Cardiac muscle cell (in vitro differentiated cells and primary cell): ENCODE data around the gene ITIH4. TPM values are rescaled to one million over a fixed set of nuclear protein-coding genes. Genes with fewer than 3 reads are reported as not detected.

ENCODE experiments used
- DNase-seq, 2 donors: peaks; one replicate each; pipeline versions ENCODE4 v3.0.0 to v3.0.0-alpha.2; 2010 to 2017; ENCODE audit warnings: low read depth in 1 of 2, low spot score in 1 of 2
- H3K27ac ChIP-seq: fragments of 200-600 bp; sonication (generic); 2 replicates; pipeline ENCODE4 v1.5.1; 2016
- H3K27me3 ChIP-seq: fragments of 200-600 bp; sonication (generic); 2 replicates; pipeline ENCODE4 v1.6.0; 2016; ENCODE audit warnings: control low read depth
- H3K36me3 ChIP-seq: fragments of 200-600 bp; sonication (generic); 2 replicates; pipeline ENCODE4 v1.5.1; 2016; ENCODE audit warnings: control low read depth
- H3K4me1 ChIP-seq: fragments of 200-600 bp; sonication (generic); 2 replicates; pipeline ENCODE4 v1.8.1; 2017; ENCODE audit warnings: low read depth, mild to moderate bottlenecking, mixed run types
- H3K4me3 ChIP-seq: fragments of 200-600 bp; sonication (generic); 2 replicates; pipeline ENCODE4 v1.5.1; 2016; ENCODE audit warnings: mild to moderate bottlenecking
- H3K9me3 ChIP-seq: fragments of 200-600 bp; sonication (generic); 2 replicates; pipeline ENCODE4 v1.5.1; 2017; ENCODE audit warnings: low read depth, mild to moderate bottlenecking, control low read depth
- polyA plus RNA-seq: library from polyadenylated mRNA; unstranded; fragments of >200 nt; fragmentation: Nextera tagmentation; extraction: Ambion mirVana; gene quantifications from 2 replicates; pipeline ENCODE4 v1.2.1, GENCODE V29; 2016
- total RNA-seq: library from RNA; depleted of rRNA; stranded (reverse); fragments of >200 nt; gene quantifications from 2 replicates; pipeline ENCODE4 v1.2.3, GENCODE V29; 2016
- TF ChIP-seq, protein P1 (sequence below): IDR thresholded peaks from 2 replicates; pipeline ENCODE4 v1.5.1; 2012; ENCODE audit warnings: low read depth, mild to moderate bottlenecking, low read length

Gene ITIH4
- total and polyA plus RNA-seq, 2 experiments from 2014 or later, result 2.0 to 2.9 TPM

DNA sequence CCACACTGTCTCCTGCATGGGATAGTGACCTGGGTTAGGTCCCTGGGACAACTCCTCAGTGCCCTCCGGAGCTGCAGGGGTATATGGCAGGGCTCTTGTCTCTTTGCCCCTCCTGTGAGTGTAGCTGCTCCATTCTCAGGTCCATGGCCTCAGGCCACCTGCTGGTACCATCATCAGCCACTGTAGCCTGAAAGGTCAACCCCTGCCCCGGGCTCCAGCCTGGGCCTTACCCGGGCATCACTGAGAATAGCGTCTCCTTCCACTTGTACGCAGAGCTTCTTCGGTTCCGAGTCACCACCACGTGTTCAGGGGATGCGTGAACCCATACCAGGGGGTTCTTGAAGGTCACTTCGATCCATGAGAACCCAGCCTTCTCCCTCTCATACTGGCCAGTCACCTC lies 13.8 kb downstream of the ITIH4 start:
- H3K9me3 ChIP-seq, result no peaks in the 10 kb centered on the region
- no peaks in the 10 kb centered on the region for H3K36me3 ChIP-seq
- TF ChIP-seq, protein P1, sequence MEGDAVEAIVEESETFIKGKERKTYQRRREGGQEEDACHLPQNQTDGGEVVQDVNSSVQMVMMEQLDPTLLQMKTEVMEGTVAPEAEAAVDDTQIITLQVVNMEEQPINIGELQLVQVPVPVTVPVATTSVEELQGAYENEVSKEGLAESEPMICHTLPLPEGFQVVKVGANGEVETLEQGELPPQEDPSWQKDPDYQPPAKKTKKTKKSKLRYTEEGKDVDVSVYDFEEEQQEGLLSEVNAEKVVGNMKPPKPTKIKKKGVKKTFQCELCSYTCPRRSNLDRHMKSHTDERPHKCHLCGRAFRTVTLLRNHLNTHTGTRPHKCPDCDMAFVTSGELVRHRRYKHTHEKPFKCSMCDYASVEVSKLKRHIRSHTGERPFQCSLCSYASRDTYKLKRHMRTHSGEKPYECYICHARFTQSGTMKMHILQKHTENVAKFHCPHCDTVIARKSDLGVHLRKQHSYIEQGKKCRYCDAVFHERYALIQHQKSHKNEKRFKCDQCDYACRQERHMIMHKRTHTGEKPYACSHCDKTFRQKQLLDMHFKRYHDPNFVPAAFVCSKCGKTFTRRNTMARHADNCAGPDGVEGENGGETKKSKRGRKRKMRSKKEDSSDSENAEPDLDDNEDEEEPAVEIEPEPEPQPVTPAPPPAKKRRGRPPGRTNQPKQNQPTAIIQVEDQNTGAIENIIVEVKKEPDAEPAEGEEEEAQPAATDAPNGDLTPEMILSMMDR, result no peak
- no peak for DNase-seq
- no peak overlapping the region for H3K27ac ChIP-seq
- no peaks in the 10 kb centered on the region for H3K27me3 ChIP-seq
- H3K4me3 ChIP-seq, result no peak overlapping the region
- H3K4me1 ChIP-seq, result peaks cover 5% of the 10 kb centered on the region

DNA sequence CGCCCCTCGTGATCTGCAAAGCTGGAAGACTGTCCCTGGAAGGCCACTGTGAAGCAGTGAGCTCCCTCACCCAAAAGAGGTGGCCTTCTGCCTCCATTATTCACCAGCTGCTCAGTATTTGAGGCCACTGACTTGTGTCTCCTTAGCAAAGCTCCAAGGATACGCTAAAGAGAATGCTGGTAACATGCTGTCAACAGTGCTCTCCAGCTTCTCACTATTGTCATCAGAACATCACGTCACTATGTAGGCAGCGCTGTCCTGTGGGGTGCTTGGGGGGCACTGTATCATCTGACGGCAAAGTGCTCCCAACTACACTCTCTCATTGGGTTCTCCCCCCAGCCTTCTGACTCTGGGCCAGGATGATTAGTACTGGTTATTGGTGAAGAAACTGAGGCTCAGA lies 14.3 kb downstream of the ITIH4 start:
- Histone ChIP-seq H3K27ac (no peak overlapping the region), H3K27me3 (no peaks in the 10 kb centered on the region), H3K9me3 (no peaks in the 10 kb centered on the region), H3K4me3 (no peak overlapping the region), H3K4me1 (peaks cover 5% of the 10 kb centered on the region), H3K36me3 (no peaks in the 10 kb centered on the region)
- TF ChIP-seq, protein P1, result no peak
- DNase-seq, result no peak

DNA sequence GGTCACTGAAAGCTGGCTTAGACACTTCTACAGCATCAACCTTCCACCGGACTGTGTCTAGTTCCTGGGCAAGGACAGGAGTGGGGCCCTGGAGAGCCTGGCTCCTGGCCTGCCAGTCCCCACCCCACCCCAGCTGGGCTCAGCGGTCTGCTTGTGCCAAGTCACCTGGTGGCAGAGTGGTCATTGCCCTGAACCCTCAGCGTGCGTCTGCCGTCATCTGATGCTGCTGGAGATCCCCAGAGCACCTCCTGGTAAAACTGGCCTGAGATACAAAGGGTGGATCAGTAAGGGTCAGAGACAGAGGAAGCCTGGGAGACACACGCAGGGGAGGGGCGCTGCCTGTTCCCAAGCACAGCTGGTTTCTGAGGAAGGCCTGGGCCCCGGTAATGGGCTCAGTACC lies 16.7 kb downstream of the ITIH4 start:
- H3K9me3 ChIP-seq, result no peaks in the 10 kb centered on the region

DNA sequence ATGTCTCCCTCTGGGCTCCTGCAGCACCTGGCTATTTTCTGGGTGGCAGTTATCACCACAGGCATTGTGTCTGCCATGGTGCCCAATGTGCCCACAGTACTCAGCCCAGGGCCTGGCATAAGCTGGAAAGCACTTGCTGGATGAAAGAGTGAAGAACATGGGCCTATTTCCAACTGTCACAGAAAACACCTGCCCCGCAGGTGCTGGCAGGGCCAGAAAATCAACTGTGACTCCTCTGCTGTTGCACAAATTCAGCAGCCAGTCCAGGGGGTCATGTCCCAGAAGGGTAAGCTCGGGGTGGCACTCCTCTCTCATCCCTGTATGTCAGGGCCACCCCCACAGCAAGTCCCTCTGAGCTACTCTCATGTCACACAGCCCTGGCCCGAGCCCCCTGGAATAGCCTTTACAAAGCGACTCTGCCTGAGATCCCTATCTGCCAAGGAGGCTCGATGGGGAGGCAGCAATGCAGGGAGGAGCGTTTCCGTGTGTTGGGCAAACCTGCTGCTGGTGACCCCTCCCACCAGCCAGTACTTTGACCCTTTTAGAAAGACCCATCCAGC lies 18.9 kb downstream of the ITIH4 start:
- no peaks in the 10 kb centered on the region for H3K9me3 ChIP-seq
- no peak for DNase-seq
- TF ChIP-seq, protein P1, result no peak

More for the DNA sequence above, 16.7 kb downstream of the ITIH4 start:
- TF ChIP-seq, protein P1, result no peak
- Histone ChIP-seq H3K4me3 (no peak overlapping the region), H3K4me1 (no peaks in the 10 kb centered on the region), H3K36me3 (no peaks in the 10 kb centered on the region), H3K27ac (no peak overlapping the region), H3K27me3 (no peaks in the 10 kb centered on the region)
- DNase-seq, result no peak

DNA sequence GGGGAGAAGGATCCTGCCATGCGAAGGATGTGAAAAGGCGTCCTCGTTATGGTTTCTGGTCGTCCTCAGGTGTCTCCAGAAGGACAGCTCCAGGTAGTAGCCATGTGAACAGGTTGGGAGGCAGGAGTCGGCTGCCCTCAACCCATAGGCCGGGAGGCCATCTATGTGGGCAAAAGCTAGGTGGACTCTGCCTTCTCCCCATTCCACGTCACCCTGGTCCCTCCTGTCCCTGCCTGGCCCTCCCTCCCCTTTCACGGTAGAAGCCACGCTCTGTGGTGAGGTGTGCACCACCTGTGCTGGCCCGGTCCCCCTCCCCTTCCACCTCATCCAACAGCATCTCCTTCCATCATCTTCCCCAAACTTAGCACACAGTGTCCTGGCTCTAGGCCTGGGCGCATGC lies 19.5 kb downstream of the ITIH4 start:
- no peak for DNase-seq
- TF ChIP-seq, protein P1, result no peak
- Histone ChIP-seq H3K4me3 (no peak overlapping the region), H3K27me3 (peaks cover 3% of the 10 kb centered on the region), H3K27ac (no peak overlapping the region), H3K36me3 (no peaks in the 10 kb centered on the region), H3K9me3 (no peaks in the 10 kb centered on the region), H3K4me1 (no peaks in the 10 kb centered on the region)

More for the DNA sequence above, 18.9 kb downstream of the ITIH4 start:
- no peak overlapping the region for H3K27ac ChIP-seq
- no peaks in the 10 kb centered on the region for H3K36me3 ChIP-seq
- H3K4me3 ChIP-seq, result no peak overlapping the region
- peaks cover 3% of the 10 kb centered on the region for H3K27me3 ChIP-seq
- no peaks in the 10 kb centered on the region for H3K4me1 ChIP-seq
